ENCODE results near the gene GRIK3. TPM values are rescaled to one million over a fixed set of nuclear protein-coding genes. Genes with fewer than 3 reads are reported as not detected.
A peak's percentile ranks its signal among the peaks of the same experiment; 100 is the strongest.

Gene GRIK3
- total RNA-seq, 2 experiments from 2014 or later, result not detected

GRCh38 chr1:36871146-36871971 lies 163.0 kb downstream of the GRIK3 start:
- Mint-ChIP-seq H3K27ac (no peak overlapping the region), H3K4me3 (no peak overlapping the region), H3K4me1 (no peaks in the 10 kb centered on the region), H3K9me3 (no peaks in the 10 kb centered on the region), H3K36me3 (no peaks in the 10 kb centered on the region), H3K27me3 (no peaks in the 10 kb centered on the region)
- DNase-seq, result no peak

- Mint-ChIP-seq H3K4me1 (no peaks in the 10 kb centered on the region), H3K9me3 (no peaks in the 10 kb centered on the region), H3K36me3 (no peaks in the 10 kb centered on the region), H3K27me3 (no peaks in the 10 kb centered on the region), H3K4me3 (no peak overlapping the region), H3K27ac (no peak overlapping the region)
- DNase-seq, result no peak
Measured at GRCh38 chr1:36869826-36870225, 164.5 kb downstream of the GRIK3 start.

GRCh38 chr1:36869054-36869453 lies 165.3 kb downstream of the GRIK3 start:
- no peak for DNase-seq
- H3K9me3 Mint-ChIP-seq, result no peaks in the 10 kb centered on the region
- H3K27me3 Mint-ChIP-seq, result no peaks in the 10 kb centered on the region
- H3K4me3 Mint-ChIP-seq, result no peak overlapping the region
- H3K4me1 Mint-ChIP-seq, result no peaks in the 10 kb centered on the region
- H3K27ac Mint-ChIP-seq, result no peak overlapping the region
- H3K36me3 Mint-ChIP-seq, result no peaks in the 10 kb centered on the region

- Mint-ChIP-seq H3K27ac (no peak overlapping the region), H3K9me3 (no peaks in the 10 kb centered on the region), H3K4me1 (no peaks in the 10 kb centered on the region), H3K4me3 (no peak overlapping the region), H3K36me3 (no peaks in the 10 kb centered on the region), H3K27me3 (peaks cover 4% of the 10 kb centered on the region)
- DNase-seq, result no peak
Measured at GRCh38 chr1:36867575-36867974, 166.7 kb downstream of the GRIK3 start.

GRCh38 chr1:36866169-36866814 lies 168.0 kb downstream of the GRIK3 start:
- DNase-seq, result no peak
- H3K27ac Mint-ChIP-seq, result no peak overlapping the region
- H3K36me3 Mint-ChIP-seq, result no peaks in the 10 kb centered on the region
- H3K9me3 Mint-ChIP-seq, result no peaks in the 10 kb centered on the region
- H3K4me1 Mint-ChIP-seq, result no peaks in the 10 kb centered on the region
- H3K4me3 Mint-ChIP-seq, result no peak overlapping the region
- H3K27me3 Mint-ChIP-seq, result peaks cover 4% of the 10 kb centered on the region

- Mint-ChIP-seq H3K27me3 (peaks cover 4% of the 10 kb centered on the region), H3K4me3 (no peak overlapping the region), H3K27ac (no peak overlapping the region), H3K36me3 (no peaks in the 10 kb centered on the region), H3K9me3 (no peaks in the 10 kb centered on the region), H3K4me1 (no peaks in the 10 kb centered on the region)
- DNase-seq, result no peak
Measured at GRCh38 chr1:36865602-36865900, 168.8 kb downstream of the GRIK3 start.

- DNase-seq, result no peak
- H3K4me1 Mint-ChIP-seq, result no peaks in the 10 kb centered on the region
- H3K4me3 Mint-ChIP-seq, result no peak overlapping the region
- H3K9me3 Mint-ChIP-seq, result no peaks in the 10 kb centered on the region
- peaks cover 4% of the 10 kb centered on the region for H3K27me3 Mint-ChIP-seq
- no peaks in the 10 kb centered on the region for H3K36me3 Mint-ChIP-seq
- no peak overlapping the region for H3K27ac Mint-ChIP-seq
Measured at GRCh38 chr1:36864823-36865601, 169.3 kb downstream of the GRIK3 start.

GRCh38 chr1:36864182-36864822 lies 170.0 kb downstream of the GRIK3 start:
- no peaks in the 10 kb centered on the region for H3K36me3 Mint-ChIP-seq
- H3K4me1 Mint-ChIP-seq, result no peaks in the 10 kb centered on the region
- H3K4me3 Mint-ChIP-seq, result no peak overlapping the region
- H3K9me3 Mint-ChIP-seq, result no peaks in the 10 kb centered on the region
- peaks cover 4% of the 10 kb centered on the region for H3K27me3 Mint-ChIP-seq
- DNase-seq, result peak; percentile 10
- no peak overlapping the region for H3K27ac Mint-ChIP-seq

- H3K4me1 Mint-ChIP-seq, result no peaks in the 10 kb centered on the region
- no peaks in the 10 kb centered on the region for H3K36me3 Mint-ChIP-seq
- H3K9me3 Mint-ChIP-seq, result no peaks in the 10 kb centered on the region
Measured at GRCh38 chr1:36863500-36863899, 170.8 kb downstream of the GRIK3 start.

GRCh38 chr1:36863061-36863460 lies 171.3 kb downstream of the GRIK3 start:
- Mint-ChIP-seq H3K9me3 (no peaks in the 10 kb centered on the region), H3K4me3 (no peak overlapping the region), H3K27ac (no peak overlapping the region), H3K27me3 (peaks cover 4% of the 10 kb centered on the region), H3K36me3 (no peaks in the 10 kb centered on the region), H3K4me1 (no peaks in the 10 kb centered on the region)
- DNase-seq, result no peak

More at GRCh38 chr1:36863500-36863899, 170.8 kb downstream of the GRIK3 start:
- peaks cover 4% of the 10 kb centered on the region for H3K27me3 Mint-ChIP-seq
- DNase-seq, result no peak
- H3K27ac Mint-ChIP-seq, result no peak overlapping the region
- H3K4me3 Mint-ChIP-seq, result no peak overlapping the region

- H3K27ac Mint-ChIP-seq, result no peak overlapping the region
- H3K4me3 Mint-ChIP-seq, result no peak overlapping the region
- no peak for DNase-seq
- H3K27me3 Mint-ChIP-seq, result peaks cover 5% of the 10 kb centered on the region
- H3K36me3 Mint-ChIP-seq, result no peaks in the 10 kb centered on the region
- H3K4me1 Mint-ChIP-seq, result no peaks in the 10 kb centered on the region
- H3K9me3 Mint-ChIP-seq, result no peaks in the 10 kb centered on the region
Measured at GRCh38 chr1:36861375-36861774, 172.9 kb downstream of the GRIK3 start.

- Mint-ChIP-seq H3K36me3 (no peaks in the 10 kb centered on the region), H3K4me1 (no peaks in the 10 kb centered on the region), H3K27ac (no peak overlapping the region), H3K4me3 (no peak overlapping the region), H3K9me3 (no peaks in the 10 kb centered on the region), H3K27me3 (peaks cover 10% of the 10 kb centered on the region)
- no peak for DNase-seq
Measured at GRCh38 chr1:36859926-36860325, 174.4 kb downstream of the GRIK3 start.

GRCh38 chr1:36858981-36859380 lies 175.3 kb downstream of the GRIK3 start:
- Mint-ChIP-seq H3K4me3 (no peak overlapping the region), H3K9me3 (no peaks in the 10 kb centered on the region), H3K27ac (no peak overlapping the region), H3K4me1 (no peaks in the 10 kb centered on the region), H3K27me3 (peaks cover 15% of the 10 kb centered on the region), H3K36me3 (no peaks in the 10 kb centered on the region)
- no peak for DNase-seq

GRCh38 chr1:36858553-36858952 lies 175.8 kb downstream of the GRIK3 start:
- H3K27me3 Mint-ChIP-seq, result peaks cover 13% of the 10 kb centered on the region
- no peaks in the 10 kb centered on the region for H3K9me3 Mint-ChIP-seq
- no peak overlapping the region for H3K27ac Mint-ChIP-seq
- H3K4me3 Mint-ChIP-seq, result no peak overlapping the region
- H3K4me1 Mint-ChIP-seq, result no peaks in the 10 kb centered on the region
- no peaks in the 10 kb centered on the region for H3K36me3 Mint-ChIP-seq
- DNase-seq, result no peak

- no peak for DNase-seq
- H3K27ac Mint-ChIP-seq, result no peak overlapping the region
- no peaks in the 10 kb centered on the region for H3K36me3 Mint-ChIP-seq
- no peak overlapping the region for H3K4me3 Mint-ChIP-seq
- peaks cover 11% of the 10 kb centered on the region for H3K27me3 Mint-ChIP-seq
- H3K9me3 Mint-ChIP-seq, result no peaks in the 10 kb centered on the region
- H3K4me1 Mint-ChIP-seq, result no peaks in the 10 kb centered on the region
Measured at GRCh38 chr1:36857754-36858153, 176.6 kb downstream of the GRIK3 start.
